Kasumi-1 (cell line): Measurements from ENCODE around the gene SPTBN2.

Experiments used
- DNase-seq, 2 experiments: peaks; one replicate each; lab custom pipeline; 2025; lab: John Stamatoyannopoulos, UW

The SPTBN2 gene

DNA sequence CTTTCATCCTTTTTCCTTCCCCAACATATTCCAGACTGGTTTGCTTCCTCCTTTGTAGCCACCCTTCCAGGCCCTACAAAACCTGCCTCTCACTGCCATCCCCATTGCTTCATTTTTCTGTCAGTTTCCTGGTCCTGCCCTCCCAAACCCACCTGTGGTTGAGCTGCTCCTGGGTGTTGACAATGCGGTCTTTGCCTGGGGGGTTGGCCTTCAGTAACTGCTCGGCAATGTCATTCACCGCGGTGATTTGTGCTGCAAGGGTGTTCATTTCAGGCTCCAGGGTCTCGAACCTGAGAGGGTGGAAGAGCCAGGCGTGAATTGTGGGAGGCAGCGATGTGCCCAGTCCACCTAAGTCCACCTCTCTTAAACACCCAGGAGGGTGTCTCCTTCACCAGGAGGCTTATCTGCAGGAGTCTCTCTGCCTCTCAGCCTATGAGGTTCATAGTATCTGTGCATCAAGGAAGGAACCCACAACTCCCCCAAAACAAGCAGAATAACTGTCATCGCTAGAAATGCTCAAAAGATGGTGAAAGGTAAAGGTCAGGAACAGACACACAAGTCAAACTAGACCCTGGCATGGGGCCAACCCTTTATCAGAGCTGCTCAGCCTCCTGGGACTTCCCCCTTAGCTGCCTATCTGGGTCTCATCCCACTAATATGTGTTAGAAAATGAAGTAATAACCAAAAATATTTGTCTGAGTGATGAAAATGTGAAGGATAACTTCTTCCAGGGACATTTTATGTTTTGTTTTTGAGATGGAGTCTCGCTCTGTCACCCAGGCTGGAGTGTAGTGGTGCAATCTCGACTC, 27.4 kb downstream of the SPTBN2 start:
- DNase-seq, result peak in 1 of 2 experiments; percentile 5

DNA sequence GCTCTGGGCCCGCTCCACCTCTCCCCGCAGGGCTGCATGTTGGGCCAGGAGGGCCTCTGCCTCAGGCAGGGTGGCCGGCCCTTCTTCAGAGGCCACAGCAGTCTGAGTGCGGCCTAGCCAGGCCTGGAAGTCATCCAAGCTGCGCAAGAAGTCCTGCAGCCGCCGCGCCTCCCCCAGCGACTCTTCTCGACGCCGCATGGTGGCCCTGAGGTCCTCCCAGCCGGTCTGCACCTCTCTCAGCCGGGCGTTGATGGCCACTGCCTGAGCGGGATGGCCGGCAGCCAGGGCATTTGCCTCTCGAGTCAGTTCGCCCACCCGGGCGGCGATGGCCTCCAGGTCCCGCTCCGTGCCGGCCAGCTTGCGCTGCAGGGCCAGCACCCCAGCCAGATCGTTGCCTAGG, 28.3 kb downstream of the SPTBN2 start:
- DNase-seq, result no peak

DNA sequence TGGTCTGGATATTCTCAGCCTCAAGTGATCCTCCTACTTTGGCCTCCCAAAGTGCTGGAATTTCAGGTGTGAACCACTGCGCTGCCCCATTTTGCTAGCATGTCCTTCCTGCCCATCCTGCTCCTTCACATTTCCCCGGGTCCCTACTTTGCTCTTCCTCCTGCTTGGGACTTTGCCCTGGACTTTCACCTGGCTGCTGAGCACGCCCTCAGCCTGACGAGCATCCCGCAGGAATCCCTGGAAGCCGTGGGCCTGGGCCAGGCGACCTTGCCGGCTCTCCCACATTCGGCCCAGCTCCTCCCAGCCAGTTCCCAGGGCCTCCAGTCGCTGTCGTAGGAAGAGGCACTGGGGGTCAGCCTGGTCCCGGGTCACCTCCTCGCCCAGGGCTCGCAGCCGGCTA, 28.7 kb downstream of the SPTBN2 start:
- no peak for DNase-seq

DNA sequence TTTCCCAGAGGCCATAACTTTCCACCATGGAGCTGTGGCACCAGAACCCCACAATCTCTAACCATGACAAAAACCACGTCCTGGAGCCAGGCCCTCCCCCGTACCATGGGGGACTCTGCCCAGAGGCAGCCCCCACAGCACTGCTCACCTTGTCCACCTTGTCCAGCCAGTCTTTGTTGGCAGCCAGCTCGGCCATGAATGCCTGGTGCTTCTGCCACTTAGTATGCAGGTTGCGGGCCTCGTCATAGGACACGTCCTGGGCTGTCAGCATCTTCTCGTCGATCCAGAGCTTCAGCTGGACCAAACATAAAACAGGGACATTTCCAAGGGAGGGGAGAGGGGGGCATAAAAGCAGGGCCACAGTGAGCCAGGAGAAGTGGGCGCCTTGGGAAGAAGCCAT, 30.5 kb downstream of the SPTBN2 start:
- DNase-seq, result no peak

DNA sequence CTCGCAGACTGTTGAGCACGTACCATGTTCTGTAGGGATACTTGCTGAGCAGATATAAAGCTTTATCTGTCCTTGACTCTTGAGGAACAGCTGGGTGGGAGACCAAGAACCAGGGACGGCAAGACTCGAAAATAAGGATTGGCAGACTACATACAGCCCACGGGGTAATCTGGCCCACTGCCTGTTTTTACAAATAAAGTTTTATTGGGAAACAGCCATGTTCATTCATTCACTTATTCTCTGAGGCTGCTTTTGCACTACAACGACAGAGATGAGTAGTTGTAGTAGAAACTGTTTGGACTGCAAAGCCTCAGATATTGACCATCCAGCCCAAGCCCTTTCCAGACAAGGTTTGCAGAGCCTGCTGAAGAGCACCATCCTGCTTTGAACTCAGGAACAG, 31.0 kb downstream of the SPTBN2 start:
- DNase-seq, result no peak

DNA sequence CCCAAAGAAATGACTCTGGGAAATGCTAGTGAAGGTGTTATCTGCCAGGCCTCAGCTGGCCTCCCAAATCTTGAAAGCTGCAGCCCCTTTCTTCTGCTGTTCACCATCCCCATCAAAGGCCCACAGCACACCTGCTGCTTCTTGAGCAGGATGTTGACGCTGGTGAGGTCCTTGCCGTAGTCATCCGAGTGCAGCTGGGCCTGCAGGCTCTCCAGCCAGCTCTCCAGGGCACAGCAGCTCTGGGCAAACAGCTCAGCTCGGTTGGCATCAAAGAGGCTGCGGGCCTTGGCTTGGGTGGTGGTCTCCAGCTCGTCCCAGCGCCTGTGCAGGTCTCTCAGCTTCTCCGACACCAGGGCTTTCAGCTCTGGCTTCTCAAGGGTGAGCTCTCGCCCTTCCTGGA, 32.9 kb downstream of the SPTBN2 start:
- no peak for DNase-seq

DNA sequence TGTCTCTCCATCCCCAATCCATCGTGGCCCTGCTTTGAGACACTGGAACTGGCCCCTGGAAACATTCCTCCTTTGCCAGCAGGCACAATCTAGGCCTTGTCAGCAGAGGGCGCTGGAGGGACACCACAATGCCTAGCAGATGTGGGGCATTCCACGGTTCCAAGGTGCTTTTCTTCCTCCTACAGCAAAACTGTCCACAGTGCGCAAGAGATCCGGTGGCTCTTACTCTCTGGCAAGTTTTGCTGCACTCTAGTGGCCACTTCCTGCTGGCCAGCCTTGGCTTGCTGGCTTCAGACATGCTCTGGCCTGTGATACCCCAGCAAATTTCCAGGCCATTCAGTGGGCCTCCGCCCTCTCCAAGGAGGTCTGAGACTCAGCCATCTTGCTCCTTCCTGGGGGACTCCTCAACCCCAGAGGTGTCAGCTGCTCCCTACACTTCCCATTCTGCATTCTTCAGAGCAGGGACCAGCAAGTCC, 34.2 kb downstream of the SPTBN2 start:
- peak; percentile 85 to 87 for DNase-seq

DNA sequence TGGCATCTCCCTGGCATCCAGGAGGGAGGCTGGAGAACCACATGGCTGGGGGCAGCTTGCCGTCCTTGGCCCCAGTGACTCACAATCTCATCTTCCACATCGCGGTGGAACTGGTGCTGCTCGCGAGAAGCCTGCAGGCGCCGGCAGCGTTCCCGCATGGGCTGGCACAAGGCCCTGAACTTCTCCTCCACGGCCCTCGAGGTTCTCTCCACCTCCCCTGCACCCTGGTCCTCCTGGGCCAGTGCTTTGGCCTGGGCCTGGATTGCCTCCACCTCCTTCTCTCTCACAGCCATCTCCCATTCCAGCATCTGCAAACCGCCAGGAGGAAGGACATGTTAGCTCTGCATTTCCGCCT, 35.0 kb downstream of the SPTBN2 start:
- no peak for DNase-seq

DNA sequence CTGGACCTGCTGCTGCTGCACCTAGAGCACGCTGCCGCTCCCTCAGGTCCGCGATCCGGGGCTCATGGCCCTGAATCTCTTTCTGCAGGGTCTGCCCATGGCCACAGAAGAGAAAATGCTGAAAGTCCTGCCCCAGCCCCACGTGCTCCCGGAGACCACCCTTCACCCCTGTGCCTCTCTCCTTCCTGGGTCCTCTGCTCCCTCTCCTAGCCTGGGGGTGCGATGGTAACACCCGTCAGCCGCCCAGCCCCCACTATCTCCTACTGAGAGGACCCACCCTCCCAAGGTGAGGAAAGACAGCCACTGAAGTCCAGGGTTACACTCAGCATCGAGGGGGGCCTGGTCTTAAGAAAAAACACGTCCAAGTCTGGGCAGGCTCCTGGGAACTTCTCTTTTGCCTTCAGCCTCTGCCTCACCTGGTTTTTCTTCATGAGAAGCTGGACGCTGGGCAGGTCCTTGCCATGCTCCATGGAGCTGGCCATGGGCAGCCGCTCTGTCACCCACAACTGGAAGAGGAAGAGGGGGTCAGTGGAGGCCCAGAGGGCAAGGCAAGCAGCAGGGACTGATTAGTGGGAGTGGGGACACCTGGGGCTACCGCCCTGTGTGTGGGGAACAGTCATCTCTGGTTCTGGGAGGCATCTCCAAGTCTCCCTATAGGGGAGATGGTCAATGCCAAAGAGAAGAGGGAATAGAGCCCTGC, 35.5 kb downstream of the SPTBN2 start:
- no peak for DNase-seq

DNA sequence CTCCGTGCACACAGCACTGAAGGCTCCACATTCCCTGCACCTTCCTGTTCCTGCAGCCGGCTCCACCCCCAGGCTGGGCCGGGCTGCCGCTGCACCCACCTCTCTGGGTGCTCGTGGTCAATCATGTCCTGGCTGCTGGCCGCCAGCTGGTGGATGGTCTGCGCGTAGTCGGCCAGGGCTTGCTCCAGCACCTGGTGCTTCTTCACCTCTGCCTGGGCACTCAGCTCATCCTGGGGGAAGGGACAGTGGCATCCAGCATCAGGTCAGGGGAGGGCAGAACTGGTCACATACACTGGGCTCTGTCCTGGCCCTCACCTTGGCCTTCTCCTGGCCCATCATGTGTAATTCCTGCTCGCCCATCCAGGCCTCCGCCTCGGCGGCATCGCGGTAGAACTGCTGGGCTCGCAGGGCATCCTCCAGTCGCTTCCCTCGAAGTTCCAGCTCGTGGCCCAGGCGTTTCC, 36.1 kb downstream of the SPTBN2 start:
- no peak for DNase-seq

DNA sequence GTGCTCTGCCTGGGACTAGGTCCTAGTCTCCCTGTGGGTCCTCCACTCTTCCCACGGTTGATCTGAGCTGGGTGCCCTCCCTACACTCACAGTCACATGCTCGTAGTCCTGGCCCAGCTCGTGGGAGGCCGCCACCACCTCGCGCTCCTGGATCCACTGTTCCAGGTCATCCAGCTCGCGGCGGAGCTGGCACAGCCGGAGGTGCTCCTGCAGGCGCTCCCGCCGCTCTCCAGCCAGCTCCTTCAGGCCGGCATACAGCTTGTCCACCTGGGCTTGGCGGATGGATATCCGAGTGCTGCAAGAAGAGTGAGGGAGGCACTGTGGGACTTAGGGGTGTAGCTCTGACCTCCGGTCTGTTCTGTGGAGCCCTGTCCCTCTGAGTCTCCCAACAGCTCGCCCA, 36.6 kb downstream of the SPTBN2 start:
- DNase-seq, result no peak

DNA sequence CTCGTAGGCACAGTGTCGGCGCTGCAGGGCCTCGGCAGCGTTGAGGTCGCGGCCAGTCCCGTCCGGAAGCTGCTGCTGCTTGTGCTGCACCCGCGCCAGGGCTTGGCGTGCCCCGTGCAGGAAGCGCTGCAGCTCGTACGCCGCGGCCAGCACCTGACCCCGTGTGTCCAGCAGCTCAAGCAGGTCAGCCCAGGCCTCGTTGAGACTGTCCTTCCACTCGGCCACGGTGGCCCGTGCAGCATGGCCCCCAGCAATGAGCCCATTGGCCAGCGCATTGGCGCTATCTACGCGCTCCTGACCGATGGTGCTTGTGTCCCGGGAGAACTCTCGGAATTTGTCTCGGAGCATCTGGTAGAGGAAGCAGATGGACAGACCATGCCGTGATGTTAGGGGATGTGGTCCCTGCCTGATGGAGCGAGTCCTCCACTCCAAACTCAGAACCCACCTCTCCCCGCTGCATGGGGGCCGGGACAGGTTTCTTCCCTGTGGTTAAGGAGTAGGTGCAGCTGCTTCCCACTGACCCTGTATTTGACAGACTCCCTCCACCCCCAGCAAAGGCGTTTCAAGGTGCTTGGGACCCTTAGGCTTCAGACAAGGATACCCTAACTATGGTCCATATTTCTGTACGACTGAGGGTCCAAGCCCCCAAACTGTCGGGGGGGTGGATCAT, 37.6 kb downstream of the SPTBN2 start:
- DNase-seq, result no peak

DNA sequence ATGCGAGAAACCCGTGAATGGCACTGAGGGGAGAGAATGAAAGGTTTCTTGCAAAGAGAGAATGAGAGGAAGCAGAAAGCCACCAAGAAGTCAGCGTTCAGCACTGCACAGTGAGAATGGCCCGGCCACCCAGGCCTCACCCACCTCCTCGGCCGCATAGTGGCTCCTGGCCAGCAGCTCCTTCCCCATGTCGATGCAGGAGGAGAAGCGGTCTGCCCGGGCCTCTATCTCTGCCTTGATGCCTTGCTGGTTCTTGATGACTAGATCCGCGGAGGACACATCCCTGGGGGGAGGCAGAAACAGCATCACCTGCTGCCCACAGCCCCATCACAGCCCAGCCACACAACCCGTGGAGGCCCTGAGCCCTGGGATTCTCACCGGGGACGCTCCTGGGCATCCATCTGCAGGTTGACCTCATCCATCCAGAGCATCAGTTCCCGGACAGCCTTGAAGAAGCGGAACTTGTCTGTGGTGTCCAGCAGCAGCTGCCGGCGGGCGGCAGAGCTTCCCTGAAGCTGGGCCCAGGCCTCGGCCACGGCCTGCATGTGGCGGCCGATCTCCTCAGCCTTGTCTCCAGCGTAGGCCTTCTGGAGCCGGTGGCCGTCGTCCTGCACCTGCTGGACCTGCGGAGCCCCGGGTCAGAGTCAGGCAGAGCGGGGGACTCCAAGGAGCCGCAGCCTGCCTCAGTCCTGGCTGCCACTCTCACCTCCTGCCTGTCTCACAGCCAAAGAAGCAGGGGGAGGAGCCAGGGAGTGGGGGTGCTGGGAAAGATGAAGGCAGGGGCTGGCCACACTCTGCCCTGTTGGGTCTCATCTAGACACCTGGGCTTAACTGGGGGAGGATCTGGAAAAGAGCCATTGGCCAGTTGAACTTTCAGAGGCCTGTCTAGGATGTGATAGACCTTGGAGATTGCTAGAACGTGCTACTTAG, 39.1 kb downstream of the SPTBN2 start:
- no peak for DNase-seq

DNA sequence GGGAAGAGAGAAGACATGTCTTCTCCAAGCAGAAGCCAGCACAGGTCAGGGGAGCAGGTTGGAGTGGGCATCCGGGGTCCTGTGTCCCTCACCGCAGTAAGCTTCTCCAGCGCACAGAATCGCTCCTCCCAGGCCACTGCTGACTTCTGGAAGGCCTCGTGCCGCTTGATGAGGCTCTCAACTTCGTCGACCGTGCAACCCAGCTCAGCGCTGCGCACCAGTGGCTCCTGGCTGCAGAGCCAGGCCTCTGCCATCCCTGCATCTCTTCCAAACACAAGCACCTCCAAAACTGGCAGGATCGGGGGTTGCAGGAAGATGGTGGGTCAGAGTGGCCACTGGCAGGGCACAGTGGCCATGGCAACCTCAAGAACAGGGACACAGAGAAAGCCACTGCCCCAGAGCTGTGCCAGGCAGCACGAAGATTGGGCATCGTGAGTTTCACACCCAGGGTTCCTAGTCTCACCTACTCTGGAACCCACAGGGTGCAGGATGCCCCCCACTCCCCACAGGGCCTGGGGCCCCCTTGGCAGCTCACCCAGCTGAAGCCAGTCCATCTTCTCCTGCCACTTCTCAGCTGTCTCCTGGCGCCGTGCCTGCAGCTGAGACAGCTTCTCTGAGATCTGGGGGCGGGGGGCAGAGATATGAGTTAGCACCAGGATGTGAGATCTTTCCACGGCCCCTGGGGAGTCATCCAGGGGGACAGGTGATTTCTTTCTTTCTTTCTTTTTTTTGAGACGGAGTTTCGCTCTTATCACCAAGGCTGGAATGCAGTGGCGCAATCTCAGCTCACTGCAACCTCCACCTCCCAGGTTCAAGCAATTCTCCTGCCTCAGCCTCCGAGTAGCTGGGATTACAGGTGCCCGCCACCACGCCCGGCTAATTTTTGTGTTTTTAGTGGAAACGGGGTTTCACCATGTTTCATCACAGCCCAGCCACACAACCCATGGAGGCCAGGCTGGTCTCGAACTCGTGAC, 40.2 kb downstream of the SPTBN2 start:
- no peak for DNase-seq

DNA sequence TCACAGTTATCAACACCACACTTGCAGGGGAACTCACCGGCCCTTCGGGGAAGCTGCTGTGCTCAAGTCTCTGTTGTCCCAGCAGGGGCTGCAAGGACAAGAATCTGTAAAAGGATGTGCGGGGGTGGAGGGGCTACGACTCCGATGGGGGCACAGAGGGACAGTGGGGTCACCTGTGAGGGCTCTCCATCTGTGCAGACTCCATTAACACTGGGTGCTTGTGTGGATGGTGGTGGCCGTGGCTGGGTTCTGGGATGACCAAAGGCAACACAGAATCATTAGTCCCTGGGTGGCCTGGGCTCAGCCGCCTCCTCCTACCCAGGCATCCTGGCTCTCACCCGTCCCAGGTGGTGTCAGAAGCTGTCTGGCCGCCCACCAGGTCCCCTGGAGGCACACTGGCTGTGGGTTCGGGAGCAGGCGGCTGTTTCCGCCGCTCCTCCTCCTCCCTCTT, 41.2 kb downstream of the SPTBN2 start:
- DNase-seq, result no peak

DNA sequence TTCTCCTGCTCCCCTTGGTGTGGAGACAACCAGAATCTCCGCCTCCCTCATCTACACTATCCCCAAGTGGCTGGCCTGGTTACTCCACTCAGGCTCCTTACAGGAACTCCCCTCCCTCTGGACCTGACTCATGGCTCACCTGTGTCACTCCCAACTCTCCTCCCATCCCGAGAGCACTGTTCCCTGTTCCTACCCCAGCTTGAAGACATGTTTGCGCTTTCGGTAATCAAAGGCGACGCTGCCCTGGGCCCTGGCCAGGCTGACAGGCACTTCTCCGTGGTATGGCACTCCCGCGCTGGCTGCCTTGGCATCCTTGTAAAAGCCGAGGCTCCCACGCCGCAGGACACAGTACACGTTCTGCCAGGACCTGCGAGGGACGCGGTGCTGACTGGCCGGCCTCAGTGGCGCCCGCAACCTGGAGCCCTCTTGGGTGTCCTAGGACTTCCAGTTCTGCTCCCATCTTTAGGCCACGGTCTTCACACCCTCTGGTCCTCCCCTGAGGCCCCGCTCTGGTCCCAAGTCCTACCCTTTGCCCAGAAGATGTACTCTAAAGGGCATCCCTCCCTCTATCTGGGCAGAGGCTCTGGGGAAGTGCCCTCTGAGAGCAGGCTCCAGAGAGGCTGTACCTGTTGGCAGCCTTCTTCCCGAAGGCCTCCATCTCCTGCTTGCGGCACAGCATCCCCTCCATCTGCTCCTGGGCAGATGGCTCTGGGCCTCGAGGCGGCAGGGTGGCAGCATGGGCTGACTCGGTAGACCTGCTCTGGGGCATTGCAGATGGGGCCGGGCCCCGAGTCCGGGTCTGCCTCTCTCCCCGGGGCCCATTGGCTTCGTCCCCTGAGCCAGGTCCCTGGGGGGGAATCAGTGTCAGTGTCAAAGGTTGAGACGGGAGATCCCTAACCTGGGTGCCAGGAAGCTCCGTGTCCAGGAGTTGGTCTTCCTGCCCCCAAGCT, 41.9 kb downstream of the SPTBN2 start:
- DNase-seq, result no peak

DNA sequence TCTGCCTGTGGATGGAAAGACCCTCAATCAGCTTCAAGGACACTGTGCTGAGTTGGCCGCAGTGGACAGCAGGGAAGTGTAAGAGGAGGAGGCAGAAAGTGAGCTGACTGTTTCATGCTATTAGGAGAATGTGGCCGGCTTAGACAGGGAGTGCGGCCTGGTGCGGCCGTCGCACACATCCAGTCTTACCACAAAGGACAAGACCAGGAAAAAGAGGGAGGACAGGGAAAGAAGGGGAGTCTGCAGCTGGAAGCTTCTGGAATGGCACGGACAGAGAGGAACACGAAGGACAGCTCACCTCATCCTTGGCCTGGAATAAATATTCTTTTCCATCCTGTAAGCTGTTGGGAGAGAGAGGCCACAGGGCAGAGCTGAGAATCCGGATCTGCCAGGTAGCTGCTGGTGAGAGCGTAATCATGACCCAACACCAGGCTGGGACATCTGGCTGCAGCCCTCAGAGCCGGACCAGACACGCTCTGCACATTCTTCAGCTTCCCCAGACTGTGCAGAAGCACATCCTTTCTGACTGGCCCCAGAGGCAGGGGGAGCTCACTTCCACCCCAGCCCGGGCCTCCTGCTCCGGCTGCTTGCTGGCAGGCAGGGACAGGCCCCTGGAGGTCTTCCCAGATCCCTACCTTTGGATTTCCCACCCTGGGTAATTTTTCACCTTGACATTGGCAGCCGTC, 42.8 kb downstream of the SPTBN2 start:
- DNase-seq, result no peak

DNA sequence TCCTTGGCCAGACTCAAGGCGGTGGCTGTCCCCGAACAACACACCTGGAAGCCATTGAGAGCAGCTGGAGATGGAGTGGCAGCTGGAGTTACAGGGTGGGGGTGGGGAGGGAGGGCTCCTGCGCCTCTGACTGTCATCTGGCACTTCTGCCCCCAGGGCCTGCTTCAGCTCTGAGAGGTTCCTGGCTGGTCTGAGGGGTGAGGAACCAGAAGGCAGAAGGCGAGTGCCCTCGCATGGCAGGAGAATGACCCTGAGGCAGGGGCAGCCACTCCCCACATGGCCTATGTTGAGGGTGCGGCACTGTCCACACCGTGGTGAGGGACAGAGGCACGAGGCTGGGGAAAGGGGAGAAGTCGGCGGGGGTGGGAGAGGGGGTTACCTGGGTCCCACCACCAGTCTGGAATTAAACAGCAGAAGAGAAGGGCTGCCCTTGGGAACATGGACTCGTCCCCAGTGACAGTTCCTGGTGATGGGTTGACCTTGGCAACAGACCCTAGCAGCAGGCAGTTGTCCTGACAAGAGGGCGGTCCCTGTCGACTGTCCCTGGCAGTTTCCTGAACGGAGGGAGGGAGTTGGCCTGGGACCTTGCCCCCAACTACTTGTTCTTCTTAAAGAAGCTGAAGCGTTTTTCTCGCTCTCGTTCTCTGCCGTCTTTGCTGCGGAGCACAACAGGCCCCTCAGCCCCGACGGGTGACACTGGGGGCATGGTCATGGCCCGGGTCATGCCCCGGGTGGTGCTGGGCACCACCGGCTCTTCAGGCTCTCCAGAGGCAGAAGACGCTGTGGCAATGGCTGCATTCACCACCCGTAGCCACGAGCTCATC, 43.5 kb downstream of the SPTBN2 start:
- no peak for DNase-seq
